ENCODE data around the gene ZNF319.

The ZNF319 gene

GRCh38 chr16:58047557-58048348 lies 47.3 kb upstream of the ZNF319 start:
- no peaks in the 10 kb centered on the region; the same call in 1 of the 2 replicates for H3K27me3 ChIP-seq (replicated peaks; ENCODE audit: insufficient read depth, low read length)
- no peak overlapping the region for H3K9ac ChIP-seq (ENCODE audit: low read length)
- no peaks in the 10 kb centered on the region for H3F3A ChIP-seq (ENCODE audit: insufficient read depth, low read length)
- no peaks in the 10 kb centered on the region for H3K36me3 ChIP-seq (replicated peaks; ENCODE audit: insufficient read depth, low read length)
- no peak for TF ChIP-seq EZH2phosphoT487 (IDR thresholded peaks at IDR 0.05; ENCODE audit: low read length)
- TF ChIP-seq CTCF (IDR thresholded peaks at IDR 0.05; ENCODE audit: low read length) = no peak
- TF ChIP-seq EZH2 (optimal IDR thresholded peaks at IDR 0.05; ENCODE audit: low read depth, low read length) = no peak
- H3K79me2 ChIP-seq (ENCODE audit: low read length) = no peaks in the 10 kb centered on the region
- H3K9me3 ChIP-seq (replicated peaks; ENCODE audit: insufficient read depth, low read length) = no peaks in the 10 kb centered on the region
- H3K27ac ChIP-seq (ENCODE audit: low read length) = no peak overlapping the region
- H4K20me1 ChIP-seq (ENCODE audit: insufficient read depth, low read length) = no peaks in the 10 kb centered on the region
- no peaks in the 10 kb centered on the region for H3K9me2 ChIP-seq (replicated peaks; ENCODE audit: insufficient read depth, low read length)
- no peak overlapping the region for H3K4me3 ChIP-seq (ENCODE audit: low read length)
- no peak overlapping the region for H2AFZ ChIP-seq (ENCODE audit: low read length)
- DNase-seq = no peak
- no peaks in the 10 kb centered on the region for H3K4me1 ChIP-seq (ENCODE audit: low read length)
- H3K4me2 ChIP-seq (ENCODE audit: low read depth, low read length) = no peak overlapping the region

- Histone ChIP-seq H3K4me3 (ENCODE audit: low read length) (no peak overlapping the region), H3K4me1 (ENCODE audit: low read length) (no peaks in the 10 kb centered on the region), H4K20me1 (ENCODE audit: insufficient read depth, low read length) (no peaks in the 10 kb centered on the region), H3K79me2 (ENCODE audit: low read length) (no peaks in the 10 kb centered on the region), H3K9ac (ENCODE audit: low read length) (no peak overlapping the region), H3K27ac (ENCODE audit: low read length) (no peak overlapping the region), H2AFZ (ENCODE audit: low read length) (no peak overlapping the region), H3K9me3 (replicated peaks; ENCODE audit: insufficient read depth, low read length) (no peaks in the 10 kb centered on the region), H3K9me2 (replicated peaks; ENCODE audit: insufficient read depth, low read length) (no peaks in the 10 kb centered on the region), H3K36me3 (replicated peaks; ENCODE audit: insufficient read depth, low read length) (no peaks in the 10 kb centered on the region), H3K4me2 (ENCODE audit: low read depth, low read length) (no peak overlapping the region), H3K27me3 (replicated peaks; ENCODE audit: insufficient read depth, low read length) (no peaks in the 10 kb centered on the region; the same call in 1 of the 2 replicates), H3F3A (ENCODE audit: insufficient read depth, low read length) (no peaks in the 10 kb centered on the region)
- no peak for DNase-seq
- TF ChIP-seq EZH2phosphoT487 (IDR thresholded peaks at IDR 0.05; ENCODE audit: low read length) (no peak), CTCF (IDR thresholded peaks at IDR 0.05; ENCODE audit: low read length) (no peak), EZH2 (optimal IDR thresholded peaks at IDR 0.05; ENCODE audit: low read depth, low read length) (no peak)
Measured at GRCh38 chr16:58046936-58047335, 46.5 kb upstream of the ZNF319 start.

DNA sequence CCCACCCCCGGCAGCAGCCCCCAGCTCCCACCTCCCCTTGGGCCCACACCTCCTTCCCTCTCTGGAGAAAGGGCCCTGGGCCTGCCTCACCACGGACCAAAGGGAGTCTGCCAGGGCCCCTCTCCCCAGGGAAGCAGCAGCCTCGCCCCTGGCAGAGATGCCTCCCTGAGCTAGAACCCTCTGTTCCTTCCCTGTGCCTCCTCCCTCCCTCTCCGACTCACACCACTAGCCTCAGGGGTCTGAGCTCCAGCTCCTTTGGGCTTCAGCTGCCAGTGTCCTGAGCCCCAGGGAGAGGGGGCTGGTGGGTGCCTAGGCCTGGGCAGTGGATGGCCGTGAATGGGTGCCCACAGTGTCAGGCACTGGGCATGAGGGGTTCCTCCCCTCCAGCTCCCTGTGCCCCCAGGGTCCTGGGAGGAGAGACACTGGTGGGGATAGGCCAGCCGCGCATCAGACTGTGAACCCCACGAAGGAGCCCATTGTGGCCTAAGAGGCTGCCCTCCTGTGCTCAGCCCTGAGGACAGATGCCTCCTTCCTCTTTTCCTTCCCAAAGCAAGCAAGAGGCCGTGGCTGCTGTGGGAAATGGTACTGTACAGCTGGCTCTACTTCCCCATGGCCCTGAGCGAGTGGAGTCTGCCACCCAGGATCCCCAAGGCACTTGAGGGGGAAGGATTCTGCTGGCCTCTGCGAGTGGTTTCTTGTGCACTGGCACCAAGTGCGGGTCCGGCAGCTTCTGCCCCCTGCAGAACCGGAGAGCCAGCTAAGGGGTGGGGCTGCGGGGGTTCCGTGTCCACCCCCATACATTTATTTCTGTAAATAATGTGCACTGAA lies 45.8 kb upstream of the ZNF319 start:
- H3K4me3 ChIP-seq (ENCODE audit: low read length) = no peak overlapping the region
- no peak for DNase-seq
- no peak overlapping the region for H3K27ac ChIP-seq (ENCODE audit: low read length)
- no peaks in the 10 kb centered on the region for H3K36me3 ChIP-seq (replicated peaks; ENCODE audit: insufficient read depth, low read length)
- H3K9me2 ChIP-seq (replicated peaks; ENCODE audit: insufficient read depth, low read length) = no peaks in the 10 kb centered on the region
- no peak overlapping the region for H3K9ac ChIP-seq (ENCODE audit: low read length)
- TF ChIP-seq EZH2 (optimal IDR thresholded peaks at IDR 0.05; ENCODE audit: low read depth, low read length) = no peak
- TF ChIP-seq EZH2phosphoT487 (IDR thresholded peaks at IDR 0.05; ENCODE audit: low read length) = no peak
- TF ChIP-seq CTCF (IDR thresholded peaks at IDR 0.05; ENCODE audit: low read length) = no peak
- H3F3A ChIP-seq (ENCODE audit: insufficient read depth, low read length) = no peaks in the 10 kb centered on the region
- no peak overlapping the region for H2AFZ ChIP-seq (ENCODE audit: low read length)
- no peaks in the 10 kb centered on the region for H4K20me1 ChIP-seq (ENCODE audit: insufficient read depth, low read length)
- no peaks in the 10 kb centered on the region for H3K4me1 ChIP-seq (ENCODE audit: low read length)
- no peak overlapping the region for H3K4me2 ChIP-seq (ENCODE audit: low read depth, low read length)
- H3K79me2 ChIP-seq (ENCODE audit: low read length) = no peaks in the 10 kb centered on the region
- H3K9me3 ChIP-seq (replicated peaks; ENCODE audit: insufficient read depth, low read length) = no peaks in the 10 kb centered on the region
- no peaks in the 10 kb centered on the region; the same call in 1 of the 2 replicates for H3K27me3 ChIP-seq (replicated peaks; ENCODE audit: insufficient read depth, low read length)
